GM23248 (cell line): ENCODE measurements around the gene STX10. TPM values are rescaled to one million over a fixed set of nuclear protein-coding genes. Genes with fewer than 3 reads are reported as not detected.
"Not testable (repeated sequence)": the region's sequence is repeated elsewhere in the genome, so short reads cannot be mapped to it uniquely, and the experiment has no call there.

Source experiments
- DNase-seq: peaks from one replicate; pipeline ENCODE4 v3.0.0-alpha.2; 2015
- H2AFZ ChIP-seq: fragments of 200-600 bp; sonication (generic); 2 replicates; pipeline ENCODE4 v1.6.1; 2016; ENCODE audit warnings: antibody characterized with exemption
- H3F3A ChIP-seq: fragments of 200-600 bp; sonication (generic); 2 replicates; pipeline ENCODE4 v1.6.1; 2016; ENCODE audit warnings: mild to moderate bottlenecking, antibody characterized with exemption, mixed run types; ENCODE audit not compliant: insufficient read depth
- H3K27ac ChIP-seq: fragments of 200-600 bp; sonication (generic); 2 replicates; pipeline ENCODE4 v1.5.1; 2016; ENCODE audit warnings: mild to moderate bottlenecking
- H3K27me3 ChIP-seq: fragments of 200-600 bp; sonication (generic); replicated peaks from 2 replicates; pipeline ENCODE4 v1.6.1; 2016; ENCODE audit warnings: mild to moderate bottlenecking; ENCODE audit not compliant: insufficient read depth
- H3K36me3 ChIP-seq: fragments of 200-600 bp; sonication (generic); 2 replicates; pipeline ENCODE4 v1.6.1; 2016; ENCODE audit warnings: low read depth, mild to moderate bottlenecking
- H3K4me1 ChIP-seq: fragments of 200-600 bp; sonication (generic); 2 replicates; pipeline ENCODE4 v1.6.1; 2016; ENCODE audit warnings: mild to moderate bottlenecking; ENCODE audit not compliant: insufficient read depth
- H3K4me2 ChIP-seq: fragments of 200-600 bp; sonication (generic); one replicate; pipeline ENCODE4 v1.6.1; 2016; ENCODE audit warnings: mild to moderate bottlenecking; ENCODE audit not compliant: unreplicated experiment
- H3K4me3 ChIP-seq: fragments of 200-600 bp; sonication (generic); 2 replicates; pipeline ENCODE4 v1.5.1; 2016; ENCODE audit warnings: mild to moderate bottlenecking
- H3K79me2 ChIP-seq: fragments of 200-600 bp; sonication (generic); 2 replicates; pipeline ENCODE4 v1.6.1; 2016; ENCODE audit warnings: mild to moderate bottlenecking; ENCODE audit not compliant: insufficient read depth
- H3K9ac ChIP-seq: fragments of 200-600 bp; sonication (generic); 2 replicates; pipeline ENCODE4 v1.6.1; 2016; ENCODE audit warnings: mild to moderate bottlenecking
- H3K9me2 ChIP-seq: fragments of 200-600 bp; sonication (generic); 2 replicates; pipeline ENCODE4 v1.6.1; 2016; ENCODE audit warnings: mixed run types, mild to moderate bottlenecking, moderate library complexity; ENCODE audit not compliant: insufficient read depth
- H3K9me3 ChIP-seq: fragments of 200-600 bp; sonication (generic); one replicate; pipeline ENCODE4 v1.6.1; 2017; ENCODE audit warnings: low read depth
- H4K20me1 ChIP-seq: fragments of 200-600 bp; sonication (generic); 2 replicates; pipeline ENCODE4 v1.6.0; 2016; ENCODE audit not compliant: insufficient read depth
- EZH2 ChIP-seq: fragments of 200-600 bp; sonication (generic); IDR thresholded peaks from 2 replicates; pipeline ENCODE4 v1.6.1; 2018; ENCODE audit warnings: antibody characterized with exemption, mild to moderate bottlenecking; ENCODE audit not compliant: insufficient read depth, poor library complexity, severe bottlenecking
- EZH2phosphoT487 ChIP-seq: fragments of 200-600 bp; sonication (generic); IDR thresholded peaks from 2 replicates; pipeline ENCODE4 v1.6.1; 2018; ENCODE audit warnings: antibody characterized with exemption, moderate library complexity, mild to moderate bottlenecking, low read depth; ENCODE audit not compliant: insufficient read depth
- WGBS, 2 experiments: methylation state at CpG; one replicate each; pipeline ENCODE4 v1.1.6; 2015 to 2017; ENCODE audit warnings: low lambda C conversion rate in 2 of 2, low coverage in 1 of 2; ENCODE audit errors: missing lambda C conversion rate in 2 of 2; 5-methylcytosine and 5-hydroxymethylcytosine counted together
- in situ Hi-C: fragments of 300-500 bp; cut with MboI; formaldehyde crosslinking; loops from 2 replicates; pipeline ENCODE4 v1.15.0; 2020
- polyA plus RNA-seq: library from polyadenylated mRNA; unstranded; fragments of >200 nt; fragmentation: Nextera tagmentation; extraction: Ambion mirVana; gene quantifications from 2 replicates; pipeline ENCODE4 v1.2.1, GENCODE V29; 2016
- total RNA-seq: library from RNA; depleted of rRNA; stranded (reverse); fragments of >200 nt; shearing (Covaris generic); gene quantifications from 2 replicates; pipeline ENCODE4 v1.2.3, GENCODE V29; 2014

The STX10 gene
- total and polyA plus RNA-seq, 2 experiments from 2014 or later: 62.4 to 80.5 TPM

- no peak for DNase-seq
- TF ChIP-seq EZH2 (no peak), EZH2phosphoT487 (no peak)
- Histone ChIP-seq H3K4me3 (no peak overlapping the region), H3K36me3 (no peaks in the 10 kb centered on the region), H3K27me3 (no peaks in the 10 kb centered on the region), H3K9ac (no peak overlapping the region), H3K9me3 (no peaks in the 10 kb centered on the region), H2AFZ (no peak overlapping the region), H3K9me2 (no peaks in the 10 kb centered on the region), H3F3A (no peaks in the 10 kb centered on the region), H3K27ac (no peak overlapping the region), H3K79me2 (no peaks in the 10 kb centered on the region), H3K4me2 (no peak overlapping the region), H4K20me1 (no peaks in the 10 kb centered on the region), H3K4me1 (no peaks in the 10 kb centered on the region)
- in situ Hi-C loops: no loop called here
- 90 to 97% methylated on average over 4 of the region's 4 CpGs for WGBS, 2 experiments
Observed at GRCh38 chr19:13189600-13189999, 39.4 kb upstream of the STX10 start.

GRCh38 chr19:13187419-13187818, 37.2 kb upstream of the STX10 start:
- Histone ChIP-seq H4K20me1 (no peaks in the 10 kb centered on the region), H2AFZ (no peak overlapping the region), H3K27ac (no peak overlapping the region), H3K4me2 (no peak overlapping the region), H3K4me1 (no peaks in the 10 kb centered on the region), H3K4me3 (no peak overlapping the region), H3K9me2 (no peaks in the 10 kb centered on the region), H3K36me3 (no peaks in the 10 kb centered on the region), H3K27me3 (no peaks in the 10 kb centered on the region), H3K9ac (no peak overlapping the region), H3K79me2 (no peaks in the 10 kb centered on the region), H3F3A (no peaks in the 10 kb centered on the region), H3K9me3 (no peaks in the 10 kb centered on the region)
- no peak for DNase-seq
- in situ Hi-C loops: no loop called here
- TF ChIP-seq EZH2: no peak
- no peak for TF ChIP-seq EZH2phosphoT487
- 95 to 98% methylated on average over 4 of the region's 4 CpGs for WGBS, 2 experiments

- in situ Hi-C loops, H3K27ac ChIP-seq, H3K4me2 ChIP-seq, DNase-seq, H3K4me1 ChIP-seq, H3K79me2 ChIP-seq, H4K20me1 ChIP-seq, H3F3A ChIP-seq, H3K9me2 ChIP-seq, H3K9me3 ChIP-seq, H3K36me3 ChIP-seq, H3K27me3 ChIP-seq, H3K4me3 ChIP-seq, H2AFZ ChIP-seq, H3K9ac ChIP-seq: not testable (repeated sequence)
- 94 to 98% methylated on average over 14 to 38 of the region's 38 CpGs for WGBS, 2 experiments
Observed at GRCh38 chr19:13186688-13187087, 36.5 kb upstream of the STX10 start.

GRCh38 chr19:13185763-13186657, 35.8 kb upstream of the STX10 start:
- 70 to 71% methylated on average over 21 to 22 of the region's 22 CpGs for WGBS, 2 experiments
- in situ Hi-C loops, H3K4me2 ChIP-seq: not testable (repeated sequence)

GRCh38 chr19:13184926-13185325, 34.8 kb upstream of the STX10 start:
- H3F3A ChIP-seq, H3K36me3 ChIP-seq, in situ Hi-C loops, H3K4me1 ChIP-seq, H3K9ac ChIP-seq, H3K4me2 ChIP-seq, H2AFZ ChIP-seq, H3K9me2 ChIP-seq, H3K4me3 ChIP-seq, H3K79me2 ChIP-seq, H3K27ac ChIP-seq, H3K9me3 ChIP-seq, DNase-seq, H3K27me3 ChIP-seq, H4K20me1 ChIP-seq: not testable (repeated sequence)
- WGBS, 2 experiments: 87 to 94% methylated on average over 21 to 23 of the region's 23 CpGs

More at GRCh38 chr19:13185763-13186657, 35.8 kb upstream of the STX10 start:
- H3K27ac ChIP-seq, H3K79me2 ChIP-seq, DNase-seq, H3K4me1 ChIP-seq, H3F3A ChIP-seq, H3K9me2 ChIP-seq, H3K27me3 ChIP-seq, H4K20me1 ChIP-seq, H3K9ac ChIP-seq, H3K36me3 ChIP-seq, H3K4me3 ChIP-seq, H3K9me3 ChIP-seq, H2AFZ ChIP-seq: not testable (repeated sequence)
